Subcutaneous adipose tissue (tissue), 4 donors: ENCODE data around the gene RIPK1. TPM values are rescaled to one million over a fixed set of nuclear protein-coding genes. Genes with fewer than 3 reads are reported as not detected.

Experiments
- CTCF ChIP-seq: fragments of 450-650 bp; IDR thresholded peaks from one replicate; pipeline ENCODE4 v1.5.1; 2016; ENCODE audit warnings: low read depth, mild to moderate bottlenecking, control low read depth, antibody characterized with exemption, moderate library complexity
- total RNA-seq, 4 donors: library from RNA; depleted of rRNA; stranded (reverse); fragments of >200 nt; gene quantifications; one replicate each; pipeline ENCODE4 v1.1.0, GENCODE V29; 2016

RIPK1 gene
- total RNA-seq, 4 donors from 2014 or later, result 25.2 to 33.9 (median 29.1) TPM

GRCh38 chr6:3138341-3138740, 70.0 kb downstream of the RIPK1 start:
- TF ChIP-seq CTCF, result no peak

- no peak for TF ChIP-seq CTCF
Observed at GRCh38 chr6:3139090-3139903, 71.0 kb downstream of the RIPK1 start.

GRCh38 chr6:3140201-3140600, 71.9 kb downstream of the RIPK1 start:
- TF ChIP-seq CTCF, result no peak

- no peak for TF ChIP-seq CTCF
Observed at GRCh38 chr6:3142536-3142935, 74.2 kb downstream of the RIPK1 start.

GRCh38 chr6:3143158-3143557, 74.9 kb downstream of the RIPK1 start:
- TF ChIP-seq CTCF, result no peak

GRCh38 chr6:3144571-3144970, 76.3 kb downstream of the RIPK1 start:
- no peak for TF ChIP-seq CTCF

GRCh38 chr6:3147914-3148757, 79.8 kb downstream of the RIPK1 start:
- TF ChIP-seq CTCF, result no peak
